Fibroblast of lung (primary cell): ENCODE results near the gene CCDC6. TPM values are rescaled to one million over a fixed set of nuclear protein-coding genes. Genes with fewer than 3 reads are reported as not detected.

ENCODE experiments used
- DNase-seq, 2 donors: peaks; one replicate each; pipeline versions ENCODE4 v3.0.0 to v3.0.0-alpha.2; 2010; ENCODE audit warnings: low read depth in 2 of 2
- H2AFZ ChIP-seq: 2 replicates; pipeline ENCODE4 v1.5.1; 2012; ENCODE audit warnings: low read length, control low read depth, inconsistent platforms
- H3K27ac ChIP-seq: 2 replicates; pipeline ENCODE4 v1.5.1; 2011; ENCODE audit warnings: low read length, control low read depth; ENCODE audit not compliant: insufficient read depth
- H3K27me3 ChIP-seq: 2 replicates; pipeline ENCODE4 v1.5.1; 2011; ENCODE audit warnings: mild to moderate bottlenecking, low read length; ENCODE audit not compliant: control insufficient read depth, insufficient read depth
- H3K36me3 ChIP-seq: 2 replicates; pipeline ENCODE4 v1.5.1; 2011; ENCODE audit warnings: low read length; ENCODE audit not compliant: control insufficient read depth, insufficient read depth
- H3K4me1 ChIP-seq: 2 replicates; pipeline ENCODE4 v1.5.1; 2011; ENCODE audit warnings: low read length; ENCODE audit not compliant: control insufficient read depth, insufficient read depth; ENCODE audit errors: extremely low read depth
- H3K4me2 ChIP-seq: 2 replicates; pipeline ENCODE4 v1.5.1; 2011; ENCODE audit warnings: low read length, control low read depth; ENCODE audit not compliant: insufficient read depth; ENCODE audit errors: extremely low read depth
- H3K4me3 ChIP-seq, 4 experiments: fragments of 200-600 bp in 1 of 4; sonication (generic) in 1 of 4; replicated peaks in 1 of 4; 2 replicates each; pipeline ENCODE4 v1.5.1; 2011 to 2016; ENCODE audit warnings: low read length in 4 of 4, low read depth in 3 of 4, mild to moderate bottlenecking in 3 of 4, control low read depth in 2 of 4, inconsistent platforms in 1 of 4, mixed read lengths in 1 of 4; ENCODE audit not compliant: insufficient read depth in 1 of 4; ENCODE audit errors: control extremely low read depth in 1 of 4
- H3K79me2 ChIP-seq: 2 replicates; pipeline ENCODE4 v1.5.1; 2012; ENCODE audit warnings: mild to moderate bottlenecking, low read length, inconsistent platforms; ENCODE audit not compliant: control insufficient read depth, insufficient read depth
- H3K9ac ChIP-seq: 2 replicates; pipeline ENCODE4 v1.5.1; 2011; ENCODE audit warnings: mild to moderate bottlenecking, low read length, control low read depth; ENCODE audit not compliant: insufficient read depth
- H3K9me3 ChIP-seq: 2 replicates; pipeline ENCODE4 v1.5.1; 2012; ENCODE audit warnings: low read depth, low read length; ENCODE audit not compliant: control insufficient read depth, insufficient read depth
- H4K20me1 ChIP-seq: 2 replicates; pipeline ENCODE4 v1.5.1; 2011; ENCODE audit warnings: low read length; ENCODE audit not compliant: control insufficient read depth, insufficient read depth; ENCODE audit errors: extremely low read depth
- EZH2 ChIP-seq: IDR thresholded peaks from 2 replicates; pipeline ENCODE4 v1.5.1; 2012; ENCODE audit warnings: low read length, control low read depth, mild to moderate bottlenecking; ENCODE audit errors: missing control alignments
- polyA plus RNA-seq, 2 donors: library from polyadenylated mRNA; depleted of rRNA in 1 of 2; stranded (reverse) in 1 of 2; unstranded in 1 of 2; fragments of >200 nt; gene quantifications; 2 replicates each; pipeline ENCODE4 v1.2.1, GENCODE V29; 2011 to 2012; ENCODE audit warnings: missing spikeins in 1 of 2
- total RNA-seq: library from RNA; depleted of rRNA; stranded (reverse); fragments of >200 nt; gene quantifications from 2 replicates; pipeline ENCODE4 v1.2.1, GENCODE V29; 2014
- TF ChIP-seq, protein P1 (sequence below), 2 donors: IDR thresholded peaks in 1 of 2; conservative IDR thresholded peaks in 1 of 2; 1 replicate in 1 of 2; 2 replicates in 1 of 2; pipeline ENCODE4 v1.5.1; 2011 to 2012; ENCODE audit warnings: low read length in 2 of 2, control low read depth in 1 of 2, inconsistent platforms in 1 of 2, low read depth in 1 of 2, mild to moderate bottlenecking in 1 of 2

Gene CCDC6
- total and polyA plus RNA-seq, 2 donors (not counting 1 experiment from before 2014, with no cell fraction given): 35.5 to 51.2 TPM

DNA sequence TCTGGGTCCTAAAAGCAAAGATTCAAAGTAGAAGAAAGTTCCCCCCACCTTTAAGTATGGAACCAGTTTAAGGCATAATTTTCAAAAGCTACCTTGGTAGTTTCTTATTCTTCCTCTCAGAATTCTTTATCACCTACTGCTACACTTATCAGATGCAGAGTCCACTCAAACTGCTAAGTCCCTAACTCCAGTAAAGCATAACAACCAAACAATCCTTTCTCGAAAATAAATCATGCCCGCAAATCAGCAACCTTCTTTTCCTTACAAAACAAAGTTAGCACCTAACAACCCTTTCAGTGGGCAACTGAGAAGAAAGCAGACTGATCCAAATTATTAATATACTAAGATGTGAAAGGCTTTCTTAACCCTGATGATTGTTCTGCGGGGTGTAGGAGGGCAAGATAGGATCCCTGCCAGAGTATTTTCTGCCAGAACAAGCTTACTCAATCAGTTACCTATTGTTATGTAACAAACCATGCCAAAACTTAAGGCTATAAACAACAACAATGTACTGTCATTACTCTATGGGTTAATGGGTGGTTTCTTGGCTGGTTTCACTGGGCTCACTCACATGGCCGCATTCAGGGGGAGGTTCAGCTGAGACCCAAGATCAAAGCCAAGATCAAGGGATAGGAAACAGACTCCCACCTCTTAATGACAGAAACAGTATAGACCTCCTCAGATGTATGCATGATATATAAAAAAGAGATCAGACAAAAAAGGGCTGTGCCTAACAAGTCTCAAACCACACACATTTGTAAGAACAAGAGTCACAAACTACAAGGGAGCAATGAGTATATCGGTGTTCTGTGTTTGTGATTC is 42.0 kb downstream of the CCDC6 start:
- Histone ChIP-seq H3K9me3 (no peaks in the 10 kb centered on the region), H4K20me1 (no peaks in the 10 kb centered on the region), H3K9ac (no peak overlapping the region), H3K4me1 (no peaks in the 10 kb centered on the region), H3K36me3 (no peaks in the 10 kb centered on the region), H3K27me3 (no peaks in the 10 kb centered on the region), H3K4me3 (no peak overlapping the region), H3K4me2 (no peak overlapping the region), H2AFZ (no peak overlapping the region), H3K79me2 (peaks cover 10% of the 10 kb centered on the region), H3K27ac (no peak overlapping the region)
- DNase-seq: no peak
- TF ChIP-seq, protein P1, sequence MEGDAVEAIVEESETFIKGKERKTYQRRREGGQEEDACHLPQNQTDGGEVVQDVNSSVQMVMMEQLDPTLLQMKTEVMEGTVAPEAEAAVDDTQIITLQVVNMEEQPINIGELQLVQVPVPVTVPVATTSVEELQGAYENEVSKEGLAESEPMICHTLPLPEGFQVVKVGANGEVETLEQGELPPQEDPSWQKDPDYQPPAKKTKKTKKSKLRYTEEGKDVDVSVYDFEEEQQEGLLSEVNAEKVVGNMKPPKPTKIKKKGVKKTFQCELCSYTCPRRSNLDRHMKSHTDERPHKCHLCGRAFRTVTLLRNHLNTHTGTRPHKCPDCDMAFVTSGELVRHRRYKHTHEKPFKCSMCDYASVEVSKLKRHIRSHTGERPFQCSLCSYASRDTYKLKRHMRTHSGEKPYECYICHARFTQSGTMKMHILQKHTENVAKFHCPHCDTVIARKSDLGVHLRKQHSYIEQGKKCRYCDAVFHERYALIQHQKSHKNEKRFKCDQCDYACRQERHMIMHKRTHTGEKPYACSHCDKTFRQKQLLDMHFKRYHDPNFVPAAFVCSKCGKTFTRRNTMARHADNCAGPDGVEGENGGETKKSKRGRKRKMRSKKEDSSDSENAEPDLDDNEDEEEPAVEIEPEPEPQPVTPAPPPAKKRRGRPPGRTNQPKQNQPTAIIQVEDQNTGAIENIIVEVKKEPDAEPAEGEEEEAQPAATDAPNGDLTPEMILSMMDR (conservative IDR thresholded peaks at IDR 0.05 in 1 of 2, IDR thresholded peaks at IDR 0.05 in 1 of 2; ENCODE audit: low read depth in 1 of 2, low read length in 2 of 2): no peak
- TF ChIP-seq EZH2: no peak

DNA sequence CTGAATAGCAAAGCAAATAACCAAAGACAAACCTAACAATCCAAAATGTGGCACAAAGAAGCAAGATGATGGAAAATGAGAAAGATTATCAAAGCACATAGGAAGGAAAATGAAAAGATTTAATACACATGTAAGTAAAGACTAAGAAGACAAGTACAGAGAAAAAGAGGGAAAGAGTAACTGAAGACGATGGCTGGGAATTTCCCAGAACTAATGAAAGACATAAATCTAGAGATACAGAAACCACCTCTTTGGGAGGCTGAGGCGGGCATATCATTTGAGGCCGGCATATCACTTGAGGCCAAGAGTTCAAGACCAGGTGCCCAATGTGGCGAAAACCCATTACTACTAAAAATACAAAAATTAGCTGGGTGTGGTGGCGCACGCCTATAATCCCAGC is 46.8 kb downstream of the CCDC6 start:
- Histone ChIP-seq H3K9me3 (no peaks in the 10 kb centered on the region), H4K20me1 (no peaks in the 10 kb centered on the region), H3K27me3 (no peaks in the 10 kb centered on the region), H3K79me2 (peaks cover 2% of the 10 kb centered on the region), H3K4me1 (peaks cover 2% of the 10 kb centered on the region), H3K4me2 (no peak overlapping the region), H3K4me3 (no peak overlapping the region), H3K36me3 (no peaks in the 10 kb centered on the region), H2AFZ (no peak overlapping the region), H3K9ac (no peak overlapping the region), H3K27ac (no peak overlapping the region)
- no peak for TF ChIP-seq EZH2
- DNase-seq: no peak

DNA sequence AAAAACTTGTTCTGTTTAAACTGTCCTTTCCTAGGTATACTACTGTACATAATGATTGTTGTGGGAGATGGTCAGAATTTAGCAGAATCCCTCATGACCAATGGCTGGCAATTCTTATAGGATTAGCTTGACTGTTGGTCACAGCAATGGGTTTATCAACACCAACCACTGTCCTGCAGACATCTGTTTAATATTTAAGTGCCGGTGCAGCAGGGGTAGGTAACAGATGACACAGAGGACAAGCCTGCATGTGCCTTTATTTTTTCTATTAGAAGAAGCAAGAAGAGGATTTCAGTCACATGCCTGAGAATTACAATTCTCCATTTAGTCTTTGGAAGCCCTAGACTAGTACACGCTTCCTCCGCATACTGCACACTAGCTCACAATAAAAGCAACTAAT is 48.4 kb downstream of the CCDC6 start:
- no peak overlapping the region for H3K27ac ChIP-seq

More for the DNA sequence above, 48.4 kb downstream of the CCDC6 start:
- Histone ChIP-seq H3K4me1 (peaks cover 2% of the 10 kb centered on the region), H3K4me2 (no peak overlapping the region), H4K20me1 (no peaks in the 10 kb centered on the region), H3K4me3 (no peak overlapping the region), H2AFZ (no peak overlapping the region), H3K27me3 (no peaks in the 10 kb centered on the region), H3K36me3 (no peaks in the 10 kb centered on the region), H3K79me2 (peaks cover 2% of the 10 kb centered on the region), H3K9ac (no peak overlapping the region), H3K9me3 (no peaks in the 10 kb centered on the region)
- no peak for TF ChIP-seq EZH2
- TF ChIP-seq, protein P1 (conservative IDR thresholded peaks at IDR 0.05 in 1 of 2, IDR thresholded peaks at IDR 0.05 in 1 of 2; ENCODE audit: low read depth in 1 of 2, low read length in 2 of 2): no peak
- no peak for DNase-seq
